NCI-H526 (cell line): Measurements from ENCODE around the gene ERFL.

ENCODE experiments used
- DNase-seq, 2 experiments: peaks; one replicate each; lab custom pipeline; 2025; lab: John Stamatoyannopoulos, UW

Gene ERFL

GRCh38 chr19:41913538-41914423, 14.5 kb downstream of the ERFL start:
- no peak for DNase-seq

- peak in 1 of 2 experiments; percentile 35 for DNase-seq
These were observed 15.2 kb downstream of the ERFL start for GRCh38 chr19:41912899-41913537.

- no peak for DNase-seq
These were observed 16.1 kb downstream of the ERFL start for GRCh38 chr19:41911889-41912731.

DNA sequence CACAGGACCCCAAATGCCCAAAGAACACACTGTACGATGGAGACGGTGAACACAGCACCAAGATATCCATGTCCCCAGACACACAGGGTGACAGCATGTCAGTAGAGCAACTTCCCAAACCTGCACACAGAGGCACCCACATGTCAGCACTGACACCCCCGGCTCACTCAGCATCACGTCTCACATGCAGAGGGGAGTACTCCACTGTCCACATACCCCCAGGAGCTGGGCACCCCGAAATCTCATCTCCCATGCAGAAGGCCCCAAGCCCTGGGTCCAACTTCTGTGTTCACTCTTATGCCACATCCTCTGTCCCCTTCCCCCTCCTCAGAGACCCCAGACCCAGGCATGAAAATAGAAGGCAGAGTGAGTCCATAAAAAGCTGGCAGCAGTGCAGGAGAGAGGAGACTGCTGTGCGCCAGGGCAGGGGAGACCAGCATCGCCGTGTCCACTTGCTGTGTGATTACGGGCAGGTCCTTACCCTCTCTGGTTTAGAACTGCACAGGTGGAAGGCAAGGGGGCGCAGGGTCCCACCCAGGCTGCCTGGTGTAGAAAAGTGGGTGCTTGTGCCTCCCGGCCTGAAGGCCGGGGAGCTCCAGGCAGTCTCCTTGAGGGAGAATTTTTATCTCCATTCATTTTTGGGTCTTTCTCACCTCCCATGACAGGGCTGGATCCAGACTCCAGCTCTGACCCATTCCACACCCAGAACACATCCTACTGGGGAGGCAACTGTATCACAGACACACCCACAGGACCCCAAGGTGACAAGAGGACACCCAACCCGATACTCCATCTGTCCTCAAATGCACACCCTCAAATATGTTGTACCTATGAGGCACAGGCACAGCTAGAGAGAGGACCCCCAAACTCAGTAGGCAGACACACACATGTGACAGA, 17.0 kb downstream of the ERFL start:
- DNase-seq: no peak

DNA sequence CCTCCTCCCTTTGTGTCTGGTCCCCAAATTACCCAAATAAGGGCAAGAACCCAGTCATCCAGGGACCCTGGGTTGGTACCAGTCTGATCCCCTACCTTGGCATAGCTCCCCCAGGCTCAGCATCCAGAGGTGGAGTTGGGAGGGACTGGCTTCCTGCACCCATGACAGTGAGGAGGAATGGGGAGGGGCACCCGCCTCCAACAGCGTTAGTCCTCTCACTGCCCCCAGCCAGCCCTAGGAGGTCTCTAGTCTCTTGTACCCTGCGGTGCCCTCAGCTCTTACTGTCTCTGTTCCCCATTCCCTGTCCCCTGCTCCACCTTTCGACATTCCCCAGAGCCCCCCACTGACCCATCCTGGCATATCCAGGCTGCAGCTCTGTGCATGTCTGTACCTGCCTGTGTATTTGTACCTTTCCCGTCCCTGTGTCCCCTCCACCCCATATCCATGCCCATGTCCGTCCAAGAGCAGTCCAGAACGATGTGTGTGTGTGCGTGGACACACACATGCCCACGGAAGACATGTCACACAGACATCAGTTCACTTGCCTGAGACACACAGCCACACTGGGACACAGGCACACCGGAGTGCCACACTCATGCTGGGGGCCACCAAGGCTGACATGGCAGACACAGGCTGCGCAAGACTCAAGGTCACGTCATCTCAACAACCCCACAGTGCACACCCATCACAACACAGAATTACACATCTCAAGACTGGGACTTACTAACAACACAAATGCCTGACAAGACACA, 17.8 kb downstream of the ERFL start:
- no peak for DNase-seq

DNA sequence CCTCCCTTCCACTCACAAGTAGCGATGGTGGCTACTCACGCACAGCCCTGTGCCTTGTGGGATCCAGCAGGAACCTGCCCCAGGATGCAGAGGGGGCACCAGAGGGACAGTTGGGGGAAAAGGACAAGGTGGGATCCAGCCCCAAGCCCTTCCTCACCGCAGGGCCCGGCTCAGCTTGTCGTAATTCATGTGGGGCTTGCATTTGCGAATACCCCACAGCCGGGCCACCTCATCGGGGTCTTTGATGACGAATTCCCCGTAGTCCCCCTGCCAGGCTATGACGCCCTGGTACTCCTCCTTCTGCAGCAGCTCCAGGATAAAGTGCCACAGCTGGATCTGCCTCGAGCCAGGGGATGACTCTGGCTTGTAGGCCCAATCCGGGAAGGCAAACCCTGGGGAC, 18.5 kb downstream of the ERFL start:
- no peak for DNase-seq

- no peak for DNase-seq
These were observed 19.4 kb downstream of the ERFL start for GRCh38 chr19:41908724-41909464.

- DNase-seq: no peak
These were observed 20.1 kb downstream of the ERFL start for GRCh38 chr19:41907994-41908615.

DNA sequence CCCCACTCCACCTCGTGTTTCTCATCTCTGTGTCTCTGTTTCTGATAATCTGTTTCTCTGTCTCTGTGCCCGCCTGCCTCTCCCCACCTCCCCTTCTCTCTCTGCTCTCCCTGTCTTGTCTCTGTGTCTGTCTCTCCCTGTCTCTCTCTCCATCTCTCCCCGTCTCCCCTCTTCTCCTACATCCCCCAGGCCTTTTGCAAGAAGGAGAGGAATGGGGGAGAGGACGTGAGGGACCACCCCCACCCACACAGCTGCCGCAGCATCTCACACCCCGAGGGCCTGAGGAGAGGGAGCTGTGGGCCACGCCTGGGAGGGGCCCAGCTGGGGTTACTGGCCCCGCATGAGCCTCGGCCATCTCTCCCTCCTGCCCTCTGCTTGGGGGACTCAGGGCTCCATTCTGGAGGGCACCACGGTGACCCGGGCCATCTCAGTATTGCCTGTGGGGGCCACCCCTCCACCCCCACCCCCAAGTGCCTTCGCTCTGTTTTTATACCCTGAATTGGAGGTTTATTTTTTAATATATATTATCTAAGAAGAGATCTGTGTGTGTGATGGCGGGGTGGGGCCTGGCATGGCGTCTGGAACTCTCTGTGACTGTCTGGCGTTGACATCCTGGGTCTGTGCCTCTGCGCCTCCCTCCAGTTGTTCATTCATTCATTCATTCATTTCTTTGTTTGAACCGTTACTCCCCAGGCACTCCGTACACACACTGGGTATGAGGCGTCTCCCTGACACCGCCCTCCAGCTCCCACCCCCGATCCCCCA, 21.2 kb downstream of the ERFL start:
- no peak for DNase-seq

DNA sequence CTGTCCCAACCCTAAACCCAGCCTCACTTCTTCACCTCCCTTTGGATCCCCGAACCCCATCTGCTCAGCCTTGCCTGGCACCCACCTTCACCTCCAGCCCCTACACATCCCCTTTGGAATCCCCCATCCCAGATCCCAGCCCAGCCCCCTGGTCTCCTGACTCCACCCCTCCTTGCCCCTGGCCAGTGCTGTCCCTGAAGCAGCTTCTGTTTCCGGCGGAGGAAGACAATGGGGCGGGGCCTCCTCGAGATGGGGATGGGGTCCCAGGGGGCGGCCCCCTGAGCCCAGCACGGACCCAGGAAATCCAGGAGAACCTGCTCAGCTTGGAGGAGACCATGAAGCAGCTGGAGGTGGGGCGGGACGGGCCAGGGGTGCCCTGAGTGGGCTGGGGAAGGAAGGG, 22.0 kb downstream of the ERFL start:
- no peak for DNase-seq

GRCh38 chr19:41905273-41906002, 22.8 kb downstream of the ERFL start:
- no peak for DNase-seq

GRCh38 chr19:41904118-41904870, 24.0 kb downstream of the ERFL start:
- DNase-seq: peak; percentile 88 to 94

DNA sequence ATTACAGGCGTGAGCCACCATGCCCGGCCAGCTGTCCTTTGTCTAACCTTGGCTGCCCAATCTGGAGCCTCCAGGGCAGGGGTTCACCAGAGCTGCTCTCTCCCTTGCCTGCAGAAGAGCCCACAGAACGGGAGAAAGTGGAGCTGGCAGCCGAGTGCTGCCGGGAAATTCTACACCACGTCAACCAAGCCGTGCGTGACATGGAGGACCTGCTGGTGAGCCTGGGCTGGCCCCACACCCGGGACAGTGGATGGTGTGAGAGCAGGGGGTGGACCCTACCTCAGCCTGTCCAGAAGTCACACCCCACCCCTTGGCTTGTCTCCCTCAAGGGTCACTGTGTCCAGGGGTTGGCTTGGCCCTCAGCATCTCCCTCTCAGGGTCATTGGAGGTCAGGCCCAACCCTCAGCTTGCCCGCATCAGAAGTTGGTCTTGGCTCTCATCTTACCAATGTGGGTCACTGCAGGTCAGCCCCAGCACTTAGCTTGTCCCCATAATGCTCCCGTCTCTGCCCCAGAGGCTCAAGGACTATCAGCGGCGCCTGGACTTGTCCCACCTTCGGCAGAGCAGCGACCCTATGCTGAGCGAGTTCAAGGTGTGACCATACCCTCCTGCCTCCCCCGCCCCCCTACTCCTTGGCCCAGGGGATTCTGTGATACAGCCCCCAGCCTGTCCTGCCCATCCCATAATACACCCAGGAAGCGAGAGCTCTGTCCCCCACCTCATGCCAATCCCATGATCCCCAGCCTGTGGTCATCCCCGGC, 24.9 kb downstream of the ERFL start:
- no peak for DNase-seq

DNA sequence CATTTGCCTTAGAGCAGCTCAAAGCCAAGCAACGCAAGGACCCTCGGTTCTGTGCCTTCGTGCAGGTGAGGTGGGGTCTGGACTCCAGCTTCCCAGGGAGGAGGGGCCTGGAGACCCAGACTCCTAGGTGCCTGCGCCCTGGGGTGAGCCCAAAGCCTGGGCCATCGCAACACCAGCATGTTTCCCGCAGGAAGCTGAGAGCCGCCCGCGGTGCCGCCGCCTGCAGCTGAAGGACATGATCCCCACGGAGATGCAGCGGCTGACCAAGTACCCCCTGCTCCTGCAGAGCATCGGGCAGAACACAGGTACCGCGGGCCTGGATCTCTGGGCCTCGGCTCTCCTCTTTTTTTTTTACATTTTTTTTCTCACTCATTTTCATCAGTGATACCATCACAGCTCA, 25.7 kb downstream of the ERFL start:
- no peak for DNase-seq

DNA sequence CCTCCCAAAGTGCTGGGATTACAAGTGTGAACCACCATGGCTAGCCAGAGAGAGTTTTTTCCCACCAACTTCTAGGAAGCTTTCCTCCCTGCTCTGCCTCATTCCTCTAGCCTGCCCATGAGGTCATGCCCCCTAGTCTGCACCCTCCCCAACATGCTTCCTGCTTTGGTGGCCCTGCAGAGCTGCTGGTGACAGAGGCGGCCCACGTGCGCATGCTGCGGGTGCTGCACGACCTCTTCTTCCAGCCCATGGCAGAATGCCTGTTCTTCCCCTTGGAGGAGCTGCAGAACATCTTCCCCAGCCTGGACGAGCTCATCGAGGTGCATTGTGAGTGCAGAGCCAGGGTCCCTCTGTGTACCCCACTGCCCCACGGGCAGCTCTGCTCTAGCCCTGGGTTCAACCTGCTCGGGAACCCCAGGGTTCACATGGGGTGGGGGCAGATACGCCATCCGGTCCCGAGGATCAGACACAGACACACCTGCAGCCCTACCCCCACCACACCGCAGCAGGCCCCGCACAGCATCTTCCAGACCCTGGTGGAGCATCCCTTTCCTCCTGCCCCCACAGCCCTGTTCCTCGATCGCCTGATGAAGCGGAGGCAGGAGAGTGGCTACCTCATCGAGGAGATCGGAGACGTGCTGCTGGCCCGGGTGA, 26.4 kb downstream of the ERFL start:
- DNase-seq: no peak

GRCh38 chr19:41898235-41898634, 30.0 kb downstream of the ERFL start:
- DNase-seq: no peak
